ENCODE results near the gene CPT1B. TPM values are rescaled to one million over a fixed set of nuclear protein-coding genes. Genes with fewer than 3 reads are reported as not detected.

Gene CPT1B
- total RNA-seq, 1 donor = 3.9 TPM

DNA sequence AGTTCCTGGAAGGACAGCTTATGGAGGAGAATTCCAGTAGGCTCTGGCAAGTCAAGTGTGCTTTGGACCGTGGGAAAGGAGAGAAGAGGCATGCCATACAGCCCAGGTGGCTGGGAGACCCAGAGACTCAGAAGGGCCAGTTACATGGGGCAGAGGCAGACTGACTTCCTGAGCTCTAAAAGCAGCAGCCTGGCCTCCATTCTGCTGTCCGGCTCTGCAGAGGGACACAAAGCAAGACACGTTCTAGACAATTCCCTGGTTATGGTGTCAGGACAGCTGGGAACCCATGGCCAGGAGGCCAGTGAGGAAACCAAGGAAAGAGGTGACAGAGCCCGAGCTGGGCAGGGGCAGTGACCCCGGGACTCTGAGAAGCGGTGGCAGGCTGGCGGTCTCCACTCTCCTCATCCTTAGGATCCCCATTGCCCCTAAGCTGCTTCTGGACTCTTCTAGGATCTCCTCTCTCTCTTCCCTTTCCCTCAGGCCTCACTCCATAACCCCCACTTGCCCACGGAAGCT is 2.7 kb downstream of the CPT1B start:
- TF ChIP-seq, protein P1, sequence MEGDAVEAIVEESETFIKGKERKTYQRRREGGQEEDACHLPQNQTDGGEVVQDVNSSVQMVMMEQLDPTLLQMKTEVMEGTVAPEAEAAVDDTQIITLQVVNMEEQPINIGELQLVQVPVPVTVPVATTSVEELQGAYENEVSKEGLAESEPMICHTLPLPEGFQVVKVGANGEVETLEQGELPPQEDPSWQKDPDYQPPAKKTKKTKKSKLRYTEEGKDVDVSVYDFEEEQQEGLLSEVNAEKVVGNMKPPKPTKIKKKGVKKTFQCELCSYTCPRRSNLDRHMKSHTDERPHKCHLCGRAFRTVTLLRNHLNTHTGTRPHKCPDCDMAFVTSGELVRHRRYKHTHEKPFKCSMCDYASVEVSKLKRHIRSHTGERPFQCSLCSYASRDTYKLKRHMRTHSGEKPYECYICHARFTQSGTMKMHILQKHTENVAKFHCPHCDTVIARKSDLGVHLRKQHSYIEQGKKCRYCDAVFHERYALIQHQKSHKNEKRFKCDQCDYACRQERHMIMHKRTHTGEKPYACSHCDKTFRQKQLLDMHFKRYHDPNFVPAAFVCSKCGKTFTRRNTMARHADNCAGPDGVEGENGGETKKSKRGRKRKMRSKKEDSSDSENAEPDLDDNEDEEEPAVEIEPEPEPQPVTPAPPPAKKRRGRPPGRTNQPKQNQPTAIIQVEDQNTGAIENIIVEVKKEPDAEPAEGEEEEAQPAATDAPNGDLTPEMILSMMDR (IDR thresholded peaks at IDR 0.05; ENCODE audit: insufficient read depth, low read depth, low read length) = no peak
- no peak overlapping the region for H3K4me3 ChIP-seq (ENCODE audit: low read depth, low read length)
- no peak for DNase-seq (ENCODE audit: low read depth)

DNA sequence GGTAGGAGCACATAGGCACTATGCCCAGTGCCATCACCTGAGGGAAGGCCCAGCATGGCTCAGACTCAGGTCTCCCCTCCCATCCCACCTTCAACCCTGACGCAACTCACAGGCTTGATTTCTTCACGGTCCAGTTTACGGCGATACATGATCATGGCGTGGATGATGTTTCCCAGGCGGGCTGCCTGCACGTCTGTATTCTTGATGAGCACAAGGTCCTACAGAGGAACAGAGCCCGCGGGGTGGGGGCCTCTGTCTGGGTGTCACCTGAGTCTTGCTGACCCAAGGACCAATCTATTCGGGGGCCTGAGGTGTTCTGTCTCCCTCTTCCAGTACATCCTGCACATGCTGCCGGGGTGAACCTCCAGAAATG is 3.9 kb downstream of the CPT1B start:
- H3K4me3 ChIP-seq (ENCODE audit: low read depth, low read length) = no peak overlapping the region
- TF ChIP-seq, protein P1 (IDR thresholded peaks at IDR 0.05; ENCODE audit: insufficient read depth, low read depth, low read length) = no peak
- no peak for DNase-seq (ENCODE audit: low read depth)

DNA sequence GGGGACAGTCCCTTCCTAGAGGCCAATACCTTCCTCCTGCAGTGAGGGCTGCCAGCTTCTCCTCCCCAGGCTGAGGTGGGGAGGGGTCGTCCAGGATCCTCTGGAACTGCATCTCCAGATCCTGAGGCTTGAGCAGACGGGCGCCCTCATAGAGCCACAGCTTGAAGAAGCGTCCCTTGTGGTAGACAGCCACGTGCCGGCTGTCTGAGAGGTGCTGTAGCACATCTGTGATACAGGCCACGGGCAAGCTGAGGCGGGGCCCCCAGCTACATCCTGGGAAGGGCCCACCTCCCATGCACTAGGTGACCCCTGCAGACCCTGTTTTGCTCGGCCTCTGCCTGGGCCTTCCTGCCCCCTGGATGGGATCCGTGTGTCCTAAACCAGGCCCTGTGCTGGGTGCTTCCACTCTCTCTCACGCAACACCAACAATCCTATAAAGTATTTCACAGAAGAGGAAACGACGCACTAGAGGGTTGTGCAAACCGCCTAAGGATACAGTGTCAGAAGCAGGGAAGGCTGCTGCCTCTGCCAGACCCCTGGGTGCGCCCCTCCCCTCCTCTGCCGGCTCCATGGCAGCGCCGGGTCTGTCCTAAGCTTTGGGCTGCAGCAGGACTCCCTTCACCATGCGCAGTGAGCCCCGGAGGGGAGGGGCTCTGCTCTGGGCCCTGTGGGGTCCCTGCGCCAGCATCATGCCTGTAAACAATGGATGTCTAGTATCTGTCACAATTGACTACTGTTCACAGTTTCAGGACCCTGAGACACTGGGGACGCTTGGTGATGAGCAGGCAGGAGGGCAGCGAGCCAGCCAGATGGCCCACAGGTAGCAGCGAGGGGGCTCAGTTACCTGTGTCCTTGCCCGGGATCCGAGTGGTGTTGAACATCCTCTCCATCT is 4.5 kb downstream of the CPT1B start:
- H3K4me3 ChIP-seq (ENCODE audit: low read depth, low read length) = no peak overlapping the region
- TF ChIP-seq, protein P1 (IDR thresholded peaks at IDR 0.05; ENCODE audit: insufficient read depth, low read depth, low read length) = no peak
- no peak for DNase-seq (ENCODE audit: low read depth)

DNA sequence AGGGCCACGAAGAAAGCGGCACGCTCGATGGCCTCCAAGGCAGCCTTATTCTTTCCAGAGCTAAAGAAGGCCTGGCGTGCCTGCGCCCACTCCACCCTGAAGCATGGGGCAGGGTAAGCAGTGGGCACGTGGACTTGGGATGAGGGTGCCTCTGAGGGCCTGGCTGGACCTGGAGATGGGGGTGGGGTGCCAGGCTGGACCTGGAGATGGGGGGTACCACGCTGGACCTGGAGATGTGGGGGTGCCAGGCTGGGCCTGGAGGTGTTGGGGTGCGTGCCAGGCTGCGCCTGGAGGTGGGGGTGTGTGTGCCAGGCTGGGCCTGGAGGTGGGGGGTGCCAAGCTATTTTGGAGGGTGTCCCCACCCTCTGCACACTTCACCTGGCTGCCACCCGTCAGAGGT is 5.3 kb downstream of the CPT1B start:
- no peak for DNase-seq (ENCODE audit: low read depth)
- TF ChIP-seq, protein P1 (IDR thresholded peaks at IDR 0.05; ENCODE audit: insufficient read depth, low read depth, low read length) = no peak
- no peak overlapping the region for H3K4me3 ChIP-seq (ENCODE audit: low read depth, low read length)

DNA sequence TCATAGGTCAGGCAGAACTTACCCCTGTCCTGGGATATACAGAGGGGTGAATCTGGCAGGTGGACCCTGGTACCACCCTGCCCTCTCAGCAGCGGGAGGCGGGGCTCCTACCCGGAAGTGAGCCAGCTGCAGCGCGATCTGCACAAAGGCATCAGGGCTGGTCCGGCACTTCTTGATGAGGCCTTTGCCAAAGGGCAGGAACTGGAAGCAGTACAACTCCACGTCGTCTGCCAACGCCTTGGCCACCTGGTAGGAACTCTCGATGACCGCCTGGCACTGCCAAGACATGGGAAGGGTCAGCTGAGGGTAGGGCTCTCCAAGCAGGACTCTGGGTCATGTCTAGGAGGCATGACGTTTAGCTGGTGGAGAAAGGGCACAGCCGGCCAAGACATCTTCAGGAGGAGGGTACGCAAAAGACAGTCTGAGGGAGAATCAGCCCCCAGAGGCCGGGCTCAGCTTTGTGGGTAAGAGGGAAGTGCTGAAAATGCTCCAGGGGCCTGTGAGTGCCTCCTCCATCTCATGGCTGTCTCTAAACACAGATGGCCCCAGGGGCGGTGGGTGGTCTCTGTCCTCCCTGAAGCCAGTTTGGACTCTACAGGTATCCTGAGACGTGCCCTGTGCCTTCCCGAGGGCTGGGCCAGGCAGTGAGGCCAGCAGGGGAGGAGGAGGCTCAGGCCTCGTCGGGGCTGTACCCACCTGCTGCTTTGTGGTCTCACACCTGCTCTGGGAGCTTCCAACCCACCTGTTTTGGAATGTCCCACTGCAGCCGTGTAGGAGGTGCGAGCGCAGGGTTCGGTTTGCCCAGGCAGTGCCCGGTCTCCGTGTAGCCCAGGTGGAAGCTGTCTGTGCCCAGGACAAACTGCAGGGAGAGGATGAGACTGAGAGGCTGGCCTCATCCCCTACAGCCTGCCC is 6.7 kb downstream of the CPT1B start:
- DNase-seq (ENCODE audit: low read depth) = no peak
- TF ChIP-seq, protein P1 (IDR thresholded peaks at IDR 0.05; ENCODE audit: insufficient read depth, low read depth, low read length) = no peak
- no peak overlapping the region for H3K4me3 ChIP-seq (ENCODE audit: low read depth, low read length)

DNA sequence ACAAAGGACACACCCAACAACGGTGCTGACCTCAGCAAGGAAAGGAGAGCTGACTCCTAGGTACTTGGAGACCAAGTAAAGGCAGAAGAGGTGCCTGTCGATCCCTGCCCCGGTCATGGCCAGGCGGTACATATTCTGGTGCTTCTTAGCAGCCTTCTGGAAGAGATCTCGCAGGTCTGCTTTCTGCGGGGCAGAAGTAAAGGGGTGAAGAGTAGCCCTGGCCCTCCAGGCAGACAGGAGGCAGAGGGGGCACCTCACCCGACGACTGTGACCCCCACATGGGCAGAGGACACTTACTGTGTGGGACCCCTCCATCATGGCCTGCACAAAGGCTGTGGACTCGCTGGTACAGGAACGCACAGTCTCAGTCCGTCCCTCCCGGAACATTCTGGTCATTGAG is 7.4 kb downstream of the CPT1B start:
- no peak for DNase-seq (ENCODE audit: low read depth)
- no peak overlapping the region for H3K4me3 ChIP-seq (ENCODE audit: low read depth, low read length)

More for the DNA sequence above, 7.4 kb downstream of the CPT1B start:
- TF ChIP-seq, protein P1 (IDR thresholded peaks at IDR 0.05; ENCODE audit: insufficient read depth, low read depth, low read length) = no peak

All from fibroblast of villous mesenchyme (primary cell).